Stomach smooth muscle (tissue), 2 donors: Measurements from ENCODE around the gene NDUFS7.
A peak's percentile ranks its signal among the peaks of the same experiment; 100 is the strongest.
"Not testable (repeated sequence)": the region's sequence is repeated elsewhere in the genome, so short reads cannot be mapped to it uniquely, and the experiment has no call there.

Experiments used
- H3K27ac ChIP-seq: one replicate; pipeline ENCODE4 v1.7.0; 2013; ENCODE audit warnings: mild to moderate bottlenecking, low read length, inconsistent platforms
- H3K27me3 ChIP-seq, 2 donors: one replicate each; pipeline ENCODE4 v1.7.0; 2013; ENCODE audit warnings: low read length in 2 of 2; ENCODE audit not compliant: insufficient read depth in 2 of 2, control insufficient read depth in 1 of 2
- H3K36me3 ChIP-seq, 2 donors: one replicate each; pipeline ENCODE4 v1.7.0; 2013; ENCODE audit warnings: low read length in 2 of 2; ENCODE audit not compliant: control insufficient read depth in 2 of 2, insufficient read depth in 2 of 2
- H3K4me1 ChIP-seq: one replicate; pipeline ENCODE4 v1.7.0; 2013; ENCODE audit warnings: low read length; ENCODE audit not compliant: control insufficient read depth, insufficient read depth
- H3K4me3 ChIP-seq, 2 donors: one replicate each; pipeline ENCODE4 v1.7.0; 2013; ENCODE audit warnings: low read length in 2 of 2
- H3K9ac ChIP-seq, 2 donors: one replicate each; pipeline ENCODE4 v1.7.0; 2013; ENCODE audit warnings: low read length in 2 of 2, mild to moderate bottlenecking in 1 of 2
- H3K9me3 ChIP-seq, 2 donors: one replicate each; pipeline ENCODE4 v1.7.0; 2013; ENCODE audit warnings: low read length in 2 of 2; ENCODE audit not compliant: control insufficient read depth in 2 of 2
- donor health status: healthy.
- donor health status: Pancreatic carcinoma.

NDUFS7 gene

GRCh38 chr19:1412323-1412923, 28.7 kb downstream of the NDUFS7 start:
- Histone ChIP-seq H3K27ac (no peak overlapping the region), H3K9ac (no peak overlapping the region), H3K4me3 (no peak overlapping the region)

DNA sequence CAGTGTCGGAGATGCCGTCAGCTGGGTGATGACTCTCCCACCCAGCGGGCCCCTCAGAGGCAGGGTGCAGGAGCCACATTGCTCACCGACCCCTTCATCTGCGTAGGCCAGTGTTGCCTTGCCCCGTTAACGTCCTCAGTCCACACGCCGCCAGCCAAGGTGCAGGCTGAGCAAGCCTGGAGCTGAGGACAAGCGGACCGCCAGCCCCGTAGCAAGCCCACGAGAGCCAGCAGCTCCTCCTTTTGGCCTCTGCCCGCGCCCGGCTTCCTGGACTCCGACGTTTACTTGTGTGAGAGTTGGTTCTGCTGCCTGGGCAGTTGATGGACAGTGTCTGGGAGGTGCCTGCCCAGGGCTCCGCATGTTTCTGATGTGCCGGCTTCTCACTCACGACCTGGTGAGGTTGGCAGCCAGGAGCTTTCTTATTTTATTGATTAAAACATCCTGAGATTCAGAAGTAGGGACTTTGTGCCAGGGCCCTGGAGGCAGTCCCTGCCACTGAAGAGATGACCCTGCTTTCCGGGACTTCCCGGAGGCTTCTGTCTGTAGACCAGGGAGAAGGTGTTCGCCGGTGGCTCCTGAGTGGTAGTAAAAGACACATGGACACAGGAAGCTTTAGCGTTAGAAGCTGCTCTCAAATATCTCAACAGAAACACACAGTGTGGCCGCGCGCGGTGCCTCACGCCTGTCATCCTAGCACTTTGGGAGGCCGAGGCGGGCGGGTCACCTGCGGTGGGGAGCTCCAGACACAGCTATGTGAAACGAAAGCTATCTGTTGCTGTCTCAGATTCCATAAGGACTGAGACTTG, 29.5 kb downstream of the NDUFS7 start:
- Histone ChIP-seq H3K9ac (no peak overlapping the region), H3K4me3 (no peak overlapping the region), H3K27me3 (no peaks in the 10 kb centered on the region), H3K4me1 (peaks cover 77% of the 10 kb centered on the region), H3K36me3 (peaks cover 2 to 3% of the 10 kb centered on the region in 2 donors), H3K9me3 (no peaks in the 10 kb centered on the region), H3K27ac (no peak overlapping the region)

More at GRCh38 chr19:1412323-1412923, 28.7 kb downstream of the NDUFS7 start:
- peaks cover 2% of the 10 kb centered on the region in 2 donors for H3K36me3 ChIP-seq
- no peaks in the 10 kb centered on the region for H3K9me3 ChIP-seq
- H3K4me1 ChIP-seq: peaks cover 72% of the 10 kb centered on the region
- no peaks in the 10 kb centered on the region for H3K27me3 ChIP-seq

- H3K27me3 ChIP-seq: no peaks in the 10 kb centered on the region
- H3K9ac ChIP-seq: peak overlapping the region; percentile 51 to 60
- no peaks in the 10 kb centered on the region for H3K9me3 ChIP-seq
- H3K4me1 ChIP-seq: peaks cover 51% of the 10 kb centered on the region
- peaks cover 19 to 21% of the 10 kb centered on the region in 2 donors for H3K36me3 ChIP-seq
- H3K4me3 ChIP-seq: peak overlapping the region; percentile 51 to 54
- peak overlapping the region; percentile 62 for H3K27ac ChIP-seq
Measured at GRCh38 chr19:1416014-1416841, 32.5 kb downstream of the NDUFS7 start.

DNA sequence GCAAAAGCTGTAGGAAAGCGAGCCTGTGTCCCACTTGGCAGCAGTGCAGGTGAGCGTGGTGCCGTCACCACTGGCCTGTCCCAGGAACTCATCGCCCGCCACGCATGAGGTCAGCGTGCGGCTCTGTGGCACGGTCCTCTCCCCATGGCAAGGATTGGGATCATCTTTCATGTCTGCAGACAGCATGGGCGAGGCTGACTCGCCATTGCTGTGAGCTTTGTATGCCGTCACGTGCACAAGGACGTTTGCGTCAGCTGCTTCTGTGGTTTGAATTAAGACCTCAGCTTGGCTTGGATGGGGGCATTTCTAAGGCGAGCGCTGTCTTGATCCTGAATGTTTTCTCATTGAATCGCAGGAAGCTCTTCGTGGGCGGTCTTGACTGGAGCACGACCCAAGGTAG, 33.4 kb downstream of the NDUFS7 start:
- H3K9ac ChIP-seq: no peak overlapping the region
- no peak overlapping the region for H3K4me3 ChIP-seq
- H3K36me3 ChIP-seq: peaks cover 24 to 30% of the 10 kb centered on the region in 2 donors
- H3K4me1 ChIP-seq: peaks cover 42% of the 10 kb centered on the region
- H3K9me3 ChIP-seq: no peaks in the 10 kb centered on the region
- H3K27me3 ChIP-seq: no peaks in the 10 kb centered on the region
- H3K27ac ChIP-seq: peak overlapping the region; percentile 62

- Histone ChIP-seq H3K36me3 (peaks cover 31 to 33% of the 10 kb centered on the region in 2 donors), H3K4me1 (peaks cover 35% of the 10 kb centered on the region), H3K27me3 (no peaks in the 10 kb centered on the region), H3K9me3 (no peaks in the 10 kb centered on the region), H3K27ac (no peak overlapping the region), H3K4me3 (no peak overlapping the region), H3K9ac (no peak overlapping the region)
Measured at GRCh38 chr19:1417681-1418495, 34.2 kb downstream of the NDUFS7 start.

DNA sequence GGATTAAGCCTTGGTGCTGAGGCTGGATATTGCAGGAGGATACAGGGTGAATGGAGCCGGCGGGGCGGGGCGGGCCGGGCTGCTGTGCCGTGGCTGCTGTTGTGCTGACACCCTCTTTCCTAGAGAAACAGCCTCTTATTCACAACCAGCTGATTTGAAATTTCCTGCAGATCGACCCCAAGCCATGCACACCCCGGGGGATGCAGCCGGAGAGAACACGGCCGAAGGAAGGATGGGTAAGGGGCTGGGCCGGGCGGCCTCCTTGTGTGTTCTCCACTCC, 34.7 kb downstream of the NDUFS7 start:
- peaks cover 31% of the 10 kb centered on the region for H3K4me1 ChIP-seq
- no peak overlapping the region for H3K4me3 ChIP-seq
- no peaks in the 10 kb centered on the region for H3K9me3 ChIP-seq
- no peak overlapping the region for H3K9ac ChIP-seq
- no peaks in the 10 kb centered on the region for H3K27me3 ChIP-seq
- no peak overlapping the region for H3K27ac ChIP-seq
- H3K36me3 ChIP-seq: peaks cover 37 to 38% of the 10 kb centered on the region in 2 donors

DNA sequence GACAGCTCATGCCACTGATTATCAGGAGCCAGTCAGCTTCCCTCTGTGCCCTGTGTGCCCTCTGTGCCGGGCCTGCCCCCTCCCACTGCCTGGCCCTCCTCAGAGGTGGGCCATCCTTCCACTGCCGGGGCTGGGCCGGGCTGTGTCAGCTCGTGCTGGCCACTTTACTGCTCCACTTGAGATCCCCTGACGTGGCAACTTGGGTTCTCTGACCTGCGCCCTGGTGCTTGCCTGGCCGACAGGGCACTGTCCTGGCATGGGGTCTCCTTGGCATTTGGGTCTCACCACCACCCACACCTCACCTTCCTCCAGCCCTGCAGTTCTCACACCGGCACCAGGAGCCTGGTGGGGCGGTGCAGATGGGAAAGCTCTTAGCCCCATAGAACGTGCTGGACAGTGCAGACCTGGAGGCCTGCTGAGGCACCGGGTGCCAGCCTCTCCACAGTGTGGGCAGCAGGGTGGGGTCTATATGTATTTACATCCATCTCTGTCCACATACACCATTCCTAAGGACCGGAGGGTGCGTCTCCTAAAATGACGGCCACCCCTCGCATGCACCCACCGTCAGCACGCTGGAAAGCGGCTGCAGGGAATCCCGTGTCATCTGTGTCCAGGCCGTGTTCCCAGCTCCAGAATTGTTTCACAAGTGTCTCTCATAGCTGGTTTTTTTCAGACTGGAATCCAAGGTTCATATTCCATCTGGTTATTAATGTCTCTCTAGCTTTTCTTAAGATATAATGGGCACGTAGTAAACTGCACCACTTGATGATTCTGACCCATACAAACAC, 35.4 kb downstream of the NDUFS7 start:
- Histone ChIP-seq H3K36me3 (peaks cover 41 to 42% of the 10 kb centered on the region in 2 donors), H3K9me3 (no peaks in the 10 kb centered on the region), H3K9ac (no peak overlapping the region), H3K4me1 (peaks cover 30% of the 10 kb centered on the region), H3K27me3 (no peaks in the 10 kb centered on the region), H3K4me3 (no peak overlapping the region), H3K27ac (no peak overlapping the region)

GRCh38 chr19:1420085-1420484, 36.4 kb downstream of the NDUFS7 start:
- not testable (repeated sequence) for H3K4me3 ChIP-seq, H3K9me3 ChIP-seq, H3K9ac ChIP-seq, H3K27ac ChIP-seq, H3K27me3 ChIP-seq
- peaks cover 46 to 47% of the 10 kb centered on the region in 2 donors for H3K36me3 ChIP-seq
- H3K4me1 ChIP-seq: peaks cover 28% of the 10 kb centered on the region

GRCh38 chr19:1420590-1420989, 36.9 kb downstream of the NDUFS7 start:
- Histone ChIP-seq H3K4me3 (no peak overlapping the region), H3K9me3 (no peaks in the 10 kb centered on the region), H3K4me1 (peaks cover 23% of the 10 kb centered on the region), H3K27ac (no peak overlapping the region), H3K36me3 (peaks cover 49 to 52% of the 10 kb centered on the region in 2 donors), H3K27me3 (no peaks in the 10 kb centered on the region), H3K9ac (no peak overlapping the region)
